Uterine smooth muscle cell (primary cell): ENCODE measurements around the gene CTNNA2. TPM values are rescaled to one million over a fixed set of nuclear protein-coding genes. Genes with fewer than 3 reads are reported as not detected.

Experiments
- total RNA-seq: library from RNA; depleted of rRNA; stranded (reverse); fragments of >200 nt; gene quantifications from 2 replicates; pipeline ENCODE4 v1.2.3, GENCODE V29; 2014

Gene CTNNA2
- 0.11 TPM in 1 of 2 replicates, not detected in the other for total RNA-seq

DNA sequence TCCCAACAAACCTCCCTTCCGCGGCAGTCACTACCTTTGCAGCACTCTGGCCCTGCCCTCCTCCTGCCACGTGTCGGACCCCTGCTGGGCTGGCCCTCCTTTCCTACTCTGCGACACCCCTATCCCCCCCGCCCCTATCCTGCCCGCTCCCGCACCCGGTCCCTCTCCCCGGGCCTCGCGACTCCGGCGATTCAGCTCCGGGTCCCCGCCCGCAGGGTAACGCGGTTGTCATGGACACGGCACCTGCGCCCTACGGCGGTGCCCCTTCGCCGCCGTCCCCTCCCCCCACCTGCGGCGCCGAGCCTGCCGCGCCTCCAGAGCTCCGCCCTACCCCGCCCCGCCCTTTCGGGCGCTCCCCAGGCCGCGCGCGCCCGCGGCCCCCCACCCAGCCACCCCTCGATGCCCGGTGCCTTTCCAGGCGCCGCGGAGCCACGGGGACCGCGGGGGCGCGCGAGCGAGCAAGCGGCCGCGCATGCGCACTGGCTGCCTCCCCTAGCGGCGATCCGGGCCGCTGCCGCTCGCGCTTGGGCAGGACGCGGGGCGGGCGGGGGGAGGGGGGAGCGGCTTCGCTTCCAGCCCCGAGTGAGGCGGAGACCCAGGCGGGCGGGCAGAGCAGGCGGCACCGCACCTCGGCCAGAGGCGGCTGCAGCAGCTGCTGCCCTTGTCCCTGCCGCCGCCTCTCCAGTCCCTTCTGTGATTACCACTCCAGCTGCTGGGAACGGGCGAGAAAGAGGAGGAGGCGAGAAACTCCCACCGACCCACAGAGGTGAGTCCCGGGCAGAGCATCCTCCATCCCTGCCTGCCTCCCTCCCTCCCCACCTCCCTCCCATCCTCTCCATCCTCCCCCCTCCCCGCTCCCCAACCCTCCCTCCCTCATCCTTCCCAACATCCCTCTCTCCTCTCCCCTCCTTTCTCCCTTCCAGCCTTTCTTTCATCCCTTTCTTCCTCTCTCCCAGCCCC lies at the start of gene CTNNA2:
Gene CTNNA2, plus strand, starts transcription at position 610 of the 960 bp plus-strand sequence.

DNA sequence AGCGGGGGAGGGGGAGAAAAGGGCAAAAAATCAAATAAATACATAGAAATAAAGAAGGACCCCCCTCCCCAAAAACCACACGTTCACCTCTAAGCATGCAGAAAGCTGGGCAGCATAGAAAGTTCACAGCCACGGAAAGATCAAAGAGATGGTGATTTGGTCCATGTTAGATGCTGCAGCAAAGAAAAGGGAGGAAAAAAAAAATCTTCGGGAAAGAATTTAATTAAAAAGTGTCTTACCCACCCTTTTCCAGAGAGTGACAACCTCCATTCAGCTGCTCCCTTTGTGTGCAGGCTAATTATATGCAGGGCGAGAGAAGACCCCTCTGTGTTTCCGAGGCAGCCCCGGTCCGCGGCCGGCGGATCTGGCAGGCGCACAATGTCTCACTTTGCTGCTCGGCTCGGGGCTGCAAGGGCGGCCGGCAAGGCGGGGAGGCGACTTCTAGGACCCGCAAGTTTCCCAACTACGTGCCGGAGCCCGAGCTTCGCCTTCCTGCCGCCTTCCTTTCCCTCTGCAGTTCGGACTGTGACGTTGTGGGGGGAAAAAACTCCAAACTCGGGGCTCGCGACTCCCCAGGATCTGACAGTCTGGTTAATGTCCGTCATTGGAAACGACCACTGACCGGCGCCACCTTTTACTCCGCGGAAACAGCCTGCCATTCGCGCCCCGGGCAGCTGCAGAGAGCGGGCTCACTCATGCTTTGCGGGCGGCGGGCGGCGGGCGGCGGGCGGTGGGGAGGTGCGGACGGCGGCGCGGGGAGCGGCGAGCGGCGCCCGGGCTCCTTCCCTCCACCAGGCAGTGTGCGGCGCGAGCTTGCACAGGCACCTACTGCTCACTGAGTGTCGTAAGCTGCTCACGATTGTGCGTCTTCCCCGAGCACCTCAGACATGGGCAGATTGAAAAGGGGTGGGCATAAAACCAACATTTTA lies 791.3 kb downstream of the CTNNA2 start, which contains the start of gene LRRTM1:
Gene LRRTM1, minus strand, starts transcription at position 844 of the 929 bp plus-strand sequence. CDS start 933 bp downstream, outside the sequence.

